NCI-H1436 (cell line): ENCODE data around the gene SCARF2.
"Not testable (repeated sequence)": the region's sequence is repeated elsewhere in the genome, so short reads cannot be mapped to it uniquely, and the experiment has no call there.

Experiments used
- DNase-seq: peaks from one replicate; lab custom pipeline; 2025; lab: John Stamatoyannopoulos, UW

The SCARF2 gene

GRCh38 chr22:20463324-20464095, 25.9 kb upstream of the SCARF2 start:
- DNase-seq = no peak

GRCh38 chr22:20459862-20460261, 22.2 kb upstream of the SCARF2 start:
- DNase-seq = no peak

- no peak for DNase-seq
These were observed 21.5 kb upstream of the SCARF2 start for GRCh38 chr22:20459152-20459542.

GRCh38 chr22:20458530-20459151, 21.0 kb upstream of the SCARF2 start:
- DNase-seq = no peak

GRCh38 chr22:20457506-20458240, 20.0 kb upstream of the SCARF2 start:
- no peak for DNase-seq

GRCh38 chr22:20456722-20457076, 19.1 kb upstream of the SCARF2 start:
- DNase-seq = no peak

- peak; percentile 79 for DNase-seq
These were observed 18.6 kb upstream of the SCARF2 start for GRCh38 chr22:20456064-20456721.

GRCh38 chr22:20455709-20456063, 18.1 kb upstream of the SCARF2 start:
- DNase-seq = no peak

- DNase-seq = no peak
These were observed 15.6 kb upstream of the SCARF2 start for GRCh38 chr22:20453222-20453621.

GRCh38 chr22:20451920-20452319, 14.3 kb upstream of the SCARF2 start:
- no peak for DNase-seq

- DNase-seq = not testable (repeated sequence)
These were observed 13.6 kb upstream of the SCARF2 start for GRCh38 chr22:20451129-20451778.

- DNase-seq = no peak
These were observed 12.9 kb upstream of the SCARF2 start for GRCh38 chr22:20450551-20450906.

- DNase-seq = no peak
These were observed 12.4 kb upstream of the SCARF2 start for GRCh38 chr22:20449819-20450550.

GRCh38 chr22:20448630-20449029, 11.0 kb upstream of the SCARF2 start:
- DNase-seq = no peak

GRCh38 chr22:20446383-20446970, 8.9 kb upstream of the SCARF2 start:
- DNase-seq = no peak

- DNase-seq = no peak
These were observed 6.7 kb upstream of the SCARF2 start for GRCh38 chr22:20444325-20444724.

- DNase-seq = no peak
These were observed 5.1 kb upstream of the SCARF2 start for GRCh38 chr22:20442485-20443284.

GRCh38 chr22:20441631-20442484, 4.2 kb upstream of the SCARF2 start:
- DNase-seq = no peak
